Fibroblast of skin of back (primary cell): Measurements from ENCODE around the gene ARHGAP10.

Experiments
- DNase-seq: peaks from one replicate; pipeline ENCODE4 v3.0.0-alpha.2; 2013

ARHGAP10 gene

DNA sequence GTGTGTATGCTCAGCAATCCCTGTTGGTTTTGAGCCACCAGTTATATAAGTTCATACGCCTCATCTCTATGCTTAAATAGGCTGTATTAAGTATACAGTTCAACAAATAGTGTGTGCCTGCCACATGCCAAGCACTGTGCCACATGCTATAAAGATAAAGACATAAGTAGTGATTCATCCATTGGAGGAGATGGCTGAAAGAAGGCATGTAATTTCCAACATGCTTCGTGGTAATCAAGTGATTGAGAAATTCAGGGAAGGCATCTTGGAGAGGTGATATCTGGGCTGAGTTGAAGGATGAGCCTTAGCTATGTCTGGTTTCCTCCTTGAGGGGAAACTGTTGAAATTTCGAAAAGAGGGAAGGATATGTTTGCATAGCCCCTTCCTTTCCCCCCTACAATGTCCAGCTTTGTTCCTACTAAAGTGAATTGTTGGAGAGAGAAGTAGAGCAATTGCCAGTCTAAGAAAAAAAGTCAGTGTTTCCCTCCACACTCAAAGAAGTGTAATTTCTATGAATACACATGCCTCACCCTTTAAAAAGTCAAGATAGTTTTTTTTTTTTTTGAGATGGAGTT lies 96.5 kb downstream of the ARHGAP10 start:
- peak; percentile 36 for DNase-seq

DNA sequence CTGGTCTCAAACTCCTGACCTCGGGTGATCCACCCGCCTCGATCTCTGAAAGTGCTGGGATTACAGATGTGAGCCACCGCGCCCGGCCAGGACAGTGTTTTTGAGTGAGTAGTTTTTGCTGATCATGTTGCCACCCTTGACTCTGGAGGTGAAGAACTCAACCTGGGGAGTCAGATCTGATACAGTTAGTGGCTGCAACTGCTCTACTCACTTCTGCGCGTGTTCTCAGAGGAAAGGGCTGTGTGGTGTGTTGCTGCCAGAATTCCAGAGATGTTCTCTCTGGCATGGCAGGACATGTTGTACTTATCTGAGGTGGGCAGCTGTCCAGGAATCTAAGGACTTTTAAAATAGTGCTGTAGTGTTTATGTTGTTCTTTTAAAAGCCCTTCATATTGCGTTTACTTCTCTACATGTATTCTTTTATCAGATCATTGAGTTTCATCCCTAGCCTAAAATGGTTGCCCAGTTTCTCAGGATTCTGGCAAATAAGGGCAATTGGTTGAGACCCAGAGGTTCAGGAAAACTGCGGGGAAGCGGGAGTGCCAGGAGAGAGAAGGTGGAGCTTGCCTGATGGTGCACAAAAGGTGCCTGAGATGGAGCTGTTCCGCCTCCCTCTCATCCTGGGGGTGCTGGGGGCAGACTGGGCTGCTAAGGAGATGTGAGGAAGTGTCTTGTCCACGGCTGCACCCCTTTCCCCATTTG lies 97.7 kb downstream of the ARHGAP10 start:
- peak; percentile 61 for DNase-seq

DNA sequence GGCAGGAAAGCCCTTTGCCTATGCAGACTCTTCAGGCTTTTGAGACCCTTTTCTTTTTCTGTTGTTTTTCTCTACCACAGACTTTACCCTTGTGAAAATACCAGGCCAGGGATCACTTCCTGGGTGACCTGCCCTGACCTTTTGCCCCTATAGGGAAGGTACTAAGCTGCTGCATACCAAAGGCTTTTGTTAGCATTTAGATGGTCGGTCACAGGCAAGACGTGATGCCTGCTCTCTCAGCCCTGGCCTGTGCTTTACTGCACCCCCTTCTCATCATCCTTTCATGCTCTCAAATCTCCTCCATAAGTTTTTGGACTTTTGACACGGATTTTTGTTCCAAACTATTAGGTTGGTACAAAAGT lies 98.2 kb downstream of the ARHGAP10 start:
- DNase-seq = no peak

DNA sequence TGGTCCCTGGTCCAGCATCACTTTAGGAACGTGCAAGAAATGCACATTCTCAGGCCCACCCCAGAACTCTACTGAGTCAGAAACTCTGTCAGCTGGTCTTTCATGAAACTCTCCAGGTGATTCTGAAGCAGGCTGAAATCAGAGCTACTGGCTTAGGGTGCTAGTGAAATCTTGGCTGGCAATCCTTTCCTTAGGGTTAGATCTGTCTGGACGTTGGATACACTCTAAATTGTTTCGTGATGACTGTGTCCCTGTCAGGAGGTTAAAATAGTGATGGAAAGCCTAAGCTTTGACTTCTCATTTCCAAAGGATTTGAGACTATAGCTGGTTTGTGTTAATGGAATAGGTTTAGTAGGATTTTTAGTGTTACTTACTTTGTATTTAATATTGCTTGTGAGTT lies 99.1 kb downstream of the ARHGAP10 start:
- DNase-seq = peak; percentile 69

DNA sequence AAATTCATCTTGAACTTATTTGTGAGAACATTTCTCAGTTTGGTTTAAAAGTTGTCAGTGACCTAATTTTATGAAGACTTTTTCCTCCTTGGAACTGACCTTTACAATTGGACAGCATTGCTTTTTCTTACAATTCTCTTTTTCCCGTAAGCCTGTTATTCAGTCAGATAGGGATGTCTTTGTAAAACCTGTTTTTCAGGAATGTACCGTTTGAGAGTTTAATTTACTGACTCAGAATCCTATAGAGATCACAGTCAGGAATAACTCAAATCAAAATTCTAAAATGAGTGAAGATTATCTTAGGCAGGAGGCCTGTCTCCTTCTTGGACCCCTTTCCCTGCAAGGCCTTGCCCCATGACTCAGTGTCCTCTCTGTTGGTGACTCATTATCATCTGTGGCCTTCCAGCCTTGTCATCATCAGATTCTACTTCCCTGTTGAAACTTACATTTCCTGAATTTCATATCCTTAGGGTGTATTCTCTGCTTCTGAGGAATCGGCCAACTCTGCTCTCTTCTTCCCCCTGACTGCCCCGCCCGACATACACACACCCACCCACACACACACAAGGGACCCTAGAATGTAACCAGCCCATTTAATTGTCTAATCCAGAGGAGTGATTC lies 99.8 kb downstream of the ARHGAP10 start:
- peak; percentile 95 for DNase-seq

DNA sequence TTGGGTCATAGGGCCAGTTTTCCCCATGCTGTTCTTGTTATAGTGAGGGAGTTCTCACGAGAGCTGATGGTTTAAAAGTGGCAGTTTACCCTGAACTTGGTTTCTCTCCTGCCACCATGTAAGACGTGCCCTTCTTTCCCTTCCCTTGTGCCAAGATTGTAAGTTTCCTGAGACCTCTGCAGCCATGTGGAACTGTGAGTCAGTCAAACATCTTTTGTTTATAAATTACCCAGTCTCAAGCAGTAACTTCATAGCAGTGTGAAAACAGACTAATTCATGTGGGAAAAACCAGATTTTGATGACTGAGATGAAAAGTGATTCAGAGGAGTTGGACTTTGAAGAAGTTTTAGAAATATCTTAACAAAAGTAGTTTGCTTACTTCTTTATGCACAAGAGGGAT lies 101.4 kb downstream of the ARHGAP10 start:
- peak; percentile 37 for DNase-seq

DNA sequence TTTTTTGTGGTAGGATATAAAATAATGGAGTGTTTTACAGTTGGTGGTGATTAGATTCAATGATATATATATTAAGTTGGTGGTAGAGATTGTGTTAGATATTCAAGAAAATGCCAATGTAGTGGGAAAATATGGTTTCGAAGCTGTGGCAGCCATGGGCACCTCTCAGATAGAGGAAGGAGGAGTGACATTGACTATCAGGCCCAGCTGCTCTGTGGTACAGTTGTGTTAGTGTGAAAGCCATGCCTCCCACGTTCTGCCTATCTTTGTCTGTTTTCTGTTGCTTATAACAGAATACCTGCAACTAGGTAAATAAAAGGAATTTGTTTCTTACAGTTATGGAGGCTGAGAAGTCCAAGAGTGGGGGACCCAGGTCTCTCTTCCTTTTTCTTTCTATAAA lies 101.9 kb downstream of the ARHGAP10 start:
- DNase-seq = no peak

DNA sequence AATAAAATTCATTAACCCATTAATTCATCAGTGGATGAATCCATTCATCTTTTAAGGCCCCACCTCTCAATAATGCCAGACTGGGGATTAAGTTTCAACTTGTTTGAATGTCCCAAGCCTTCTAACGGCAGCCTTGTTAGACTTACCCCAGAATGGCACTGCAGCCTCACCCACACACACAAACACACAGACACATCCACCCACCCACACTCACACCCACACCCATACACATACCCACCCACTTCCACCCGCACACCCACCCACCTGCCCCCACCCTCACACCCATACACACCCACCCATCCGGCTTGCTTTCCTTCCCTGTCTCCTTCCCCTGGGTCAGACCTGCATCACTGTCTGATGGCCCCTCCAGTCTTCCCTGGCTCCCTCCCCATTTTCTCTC lies 102.6 kb downstream of the ARHGAP10 start:
- DNase-seq = no peak

DNA sequence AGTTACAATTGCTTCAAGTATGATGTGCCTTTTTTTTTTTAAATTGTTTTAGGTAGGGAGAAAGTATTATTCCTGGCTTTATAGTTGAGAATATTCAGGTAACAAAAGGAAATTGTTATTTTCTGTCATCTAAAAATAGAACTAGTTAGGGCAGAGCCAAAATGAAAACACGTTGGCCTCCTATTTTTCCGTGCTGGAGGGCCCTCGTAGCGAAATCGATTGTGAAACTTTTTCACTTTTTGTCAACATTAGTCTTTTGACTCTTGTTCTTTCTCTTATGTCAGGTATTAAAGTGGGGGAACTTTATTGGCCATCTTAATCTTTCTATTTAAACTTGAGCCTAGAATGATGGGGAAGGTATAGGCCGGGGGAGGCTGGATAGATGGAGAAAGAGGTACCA lies 104.9 kb downstream of the ARHGAP10 start:
- no peak for DNase-seq

DNA sequence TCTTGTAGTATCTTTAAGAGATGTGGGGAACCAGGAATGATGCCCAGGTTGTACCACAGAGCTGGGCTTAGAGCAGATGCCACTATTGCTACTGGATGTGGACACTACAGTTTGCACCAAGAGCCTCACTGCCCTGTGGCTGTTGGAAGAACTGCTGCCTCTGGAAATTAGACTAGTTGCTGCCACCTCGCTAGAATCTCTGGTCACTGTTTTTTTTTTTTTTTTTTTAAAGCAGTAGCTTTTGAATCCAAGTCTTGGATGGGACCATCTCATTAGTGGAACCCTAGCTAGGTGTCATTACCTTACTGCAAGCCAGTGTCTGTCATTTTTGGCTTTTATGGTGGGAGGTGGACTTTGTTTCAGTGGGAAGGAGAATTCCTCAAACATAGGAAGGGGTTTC lies 105.5 kb downstream of the ARHGAP10 start:
- DNase-seq = no peak

DNA sequence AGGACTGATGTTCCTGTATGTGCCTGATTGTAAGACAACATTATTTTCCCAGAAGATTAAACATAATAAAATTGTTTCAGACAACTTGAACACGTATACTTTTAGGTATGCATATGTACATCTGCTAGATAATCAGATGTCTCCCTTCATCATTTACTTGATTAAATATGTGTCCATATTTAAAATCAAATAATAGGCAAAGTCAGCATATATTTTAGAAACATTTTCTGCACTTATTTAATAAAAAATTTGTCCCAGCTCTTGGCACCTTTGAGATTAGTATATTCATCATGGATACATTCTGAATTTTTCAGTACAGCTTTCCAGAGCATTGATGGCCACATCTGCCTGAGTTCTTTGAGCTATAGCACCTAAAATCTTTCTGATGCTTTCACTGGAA lies 106.0 kb downstream of the ARHGAP10 start:
- DNase-seq = no peak

DNA sequence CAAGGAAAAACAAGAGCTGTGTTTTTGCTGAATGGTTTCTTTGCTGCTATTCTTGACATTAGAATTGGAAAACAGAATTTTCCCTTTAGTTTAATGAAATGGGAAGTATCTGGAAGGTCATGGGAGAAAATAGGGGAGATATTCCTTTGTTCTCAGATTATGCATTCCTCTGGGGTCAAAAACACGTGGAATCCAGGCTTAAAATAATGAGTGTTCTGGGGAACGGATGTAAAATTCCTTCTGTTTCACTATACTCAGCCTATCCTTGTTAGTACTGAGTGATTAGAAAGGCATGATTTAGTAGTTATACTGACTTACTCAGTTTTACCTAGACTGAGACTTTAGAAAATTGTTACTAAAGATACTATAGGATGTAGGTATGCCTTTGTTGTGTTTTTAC lies 107.3 kb downstream of the ARHGAP10 start:
- no peak for DNase-seq

DNA sequence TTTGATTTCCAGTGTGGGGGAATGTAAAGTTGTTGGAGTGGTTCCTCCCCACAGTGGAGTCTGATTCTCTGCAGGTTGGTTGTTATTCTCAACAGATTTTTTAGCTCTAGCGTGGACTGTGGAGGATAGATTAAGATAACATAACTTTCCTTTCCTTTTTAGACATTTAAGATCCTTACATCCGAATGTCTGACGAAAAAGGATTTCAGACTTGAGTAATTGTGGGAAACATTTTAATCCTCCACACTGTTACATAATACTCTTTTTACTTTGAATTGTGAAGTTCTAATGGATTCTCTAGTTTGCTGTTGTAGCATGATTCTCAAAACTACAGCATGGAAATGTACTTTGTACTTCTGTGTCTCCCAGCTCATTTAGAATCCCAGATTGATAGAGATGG lies 107.8 kb downstream of the ARHGAP10 start:
- DNase-seq = no peak

DNA sequence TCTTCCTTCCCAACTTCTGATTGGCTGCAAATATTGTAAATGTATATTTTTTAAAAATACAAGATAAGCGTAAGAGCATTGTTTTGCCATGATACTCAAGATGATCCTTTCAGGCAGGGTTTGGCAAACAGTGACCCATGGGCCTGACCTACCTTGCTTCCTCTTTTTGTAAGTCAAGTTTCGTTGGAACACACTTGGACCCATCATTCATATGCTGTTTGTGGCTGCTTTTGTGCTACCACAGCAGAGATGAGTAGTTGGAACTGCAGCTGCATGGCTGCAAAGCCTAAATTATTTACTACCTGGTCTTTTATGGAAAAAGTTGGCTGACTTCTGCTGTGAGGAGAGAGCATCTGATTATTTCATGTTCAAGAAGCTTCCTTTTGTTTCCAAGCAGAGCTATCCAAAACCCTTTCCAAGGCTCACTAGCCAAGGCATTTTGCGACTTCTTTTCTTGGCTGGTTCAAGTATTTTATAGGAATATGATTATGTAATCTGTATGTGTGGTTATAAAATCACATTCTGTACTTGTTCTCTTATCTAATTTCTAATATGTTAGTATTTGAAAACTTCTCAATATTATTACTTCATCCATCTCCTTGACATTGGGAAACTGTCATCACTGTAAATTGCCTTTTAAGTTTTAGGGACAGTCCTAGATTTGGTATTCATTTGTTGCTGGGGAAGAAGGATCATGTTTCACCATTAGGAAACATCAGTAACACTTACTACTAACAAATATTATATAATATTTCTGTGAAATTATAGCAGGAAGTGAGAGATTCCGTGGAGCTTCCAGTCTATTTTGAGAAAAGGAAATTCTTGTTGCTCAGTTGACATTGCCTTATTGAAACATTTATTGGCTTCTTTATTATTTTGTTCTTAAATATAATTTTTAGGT lies 109.2 kb downstream of the ARHGAP10 start:
- no peak for DNase-seq

DNA sequence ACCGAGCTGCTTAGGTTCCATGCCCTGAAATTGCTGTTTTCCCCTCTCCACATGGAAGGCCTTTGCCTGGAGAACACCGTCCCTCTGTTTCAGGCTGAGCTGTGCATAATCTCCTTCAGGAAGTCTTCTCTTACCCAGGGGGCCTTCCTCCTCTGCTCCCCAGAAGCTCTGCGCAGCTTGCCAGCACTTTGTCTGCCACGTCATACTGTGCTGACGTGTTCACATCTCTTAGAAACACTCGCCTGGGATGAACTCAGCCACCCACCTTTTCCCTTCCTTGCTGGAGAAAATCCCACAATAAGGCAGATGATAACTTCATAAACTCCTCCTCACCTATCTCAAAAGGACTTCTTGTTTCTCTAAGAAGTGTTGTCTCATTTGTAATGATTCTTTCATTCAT lies 110.7 kb downstream of the ARHGAP10 start:
- DNase-seq = peak; percentile 50

DNA sequence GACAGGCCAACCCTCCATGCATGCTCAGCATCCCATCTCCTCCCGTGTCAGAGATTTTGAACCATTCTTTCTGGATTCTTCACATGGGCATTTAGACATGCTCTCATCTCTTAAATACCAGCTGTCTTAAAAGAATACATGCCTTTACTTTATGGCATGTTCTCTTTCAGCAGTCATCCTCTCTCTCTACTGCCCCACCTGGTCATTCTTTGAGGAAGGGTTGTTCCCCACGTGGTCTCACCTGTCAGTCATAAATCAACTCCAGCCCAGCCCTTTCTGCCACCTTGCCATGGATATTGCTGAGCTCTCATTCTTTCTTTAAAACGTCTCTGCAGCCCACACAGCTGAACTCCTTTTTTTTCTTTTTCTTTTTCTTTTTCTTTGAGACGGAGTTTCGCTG lies 111.3 kb downstream of the ARHGAP10 start:
- no peak for DNase-seq

DNA sequence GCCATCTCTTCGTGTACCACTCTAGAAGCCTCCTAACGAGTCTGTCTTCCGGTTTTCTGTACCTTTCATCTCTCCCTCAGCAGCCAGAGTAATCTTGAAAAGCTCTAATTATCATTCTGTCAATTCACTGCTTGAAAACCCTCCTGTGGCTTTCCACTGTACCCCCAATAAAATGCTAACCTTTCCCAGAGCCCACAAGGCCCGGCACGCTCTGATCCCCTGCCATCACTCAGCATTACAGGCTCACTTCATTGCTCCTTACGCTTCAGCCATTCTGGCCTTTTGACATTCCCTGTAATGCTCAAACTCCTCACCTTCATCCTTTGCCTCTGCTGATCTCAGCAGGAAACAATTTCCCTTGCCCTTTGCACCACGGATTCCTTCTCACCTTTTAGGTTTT lies 112.9 kb downstream of the ARHGAP10 start:
- no peak for DNase-seq

DNA sequence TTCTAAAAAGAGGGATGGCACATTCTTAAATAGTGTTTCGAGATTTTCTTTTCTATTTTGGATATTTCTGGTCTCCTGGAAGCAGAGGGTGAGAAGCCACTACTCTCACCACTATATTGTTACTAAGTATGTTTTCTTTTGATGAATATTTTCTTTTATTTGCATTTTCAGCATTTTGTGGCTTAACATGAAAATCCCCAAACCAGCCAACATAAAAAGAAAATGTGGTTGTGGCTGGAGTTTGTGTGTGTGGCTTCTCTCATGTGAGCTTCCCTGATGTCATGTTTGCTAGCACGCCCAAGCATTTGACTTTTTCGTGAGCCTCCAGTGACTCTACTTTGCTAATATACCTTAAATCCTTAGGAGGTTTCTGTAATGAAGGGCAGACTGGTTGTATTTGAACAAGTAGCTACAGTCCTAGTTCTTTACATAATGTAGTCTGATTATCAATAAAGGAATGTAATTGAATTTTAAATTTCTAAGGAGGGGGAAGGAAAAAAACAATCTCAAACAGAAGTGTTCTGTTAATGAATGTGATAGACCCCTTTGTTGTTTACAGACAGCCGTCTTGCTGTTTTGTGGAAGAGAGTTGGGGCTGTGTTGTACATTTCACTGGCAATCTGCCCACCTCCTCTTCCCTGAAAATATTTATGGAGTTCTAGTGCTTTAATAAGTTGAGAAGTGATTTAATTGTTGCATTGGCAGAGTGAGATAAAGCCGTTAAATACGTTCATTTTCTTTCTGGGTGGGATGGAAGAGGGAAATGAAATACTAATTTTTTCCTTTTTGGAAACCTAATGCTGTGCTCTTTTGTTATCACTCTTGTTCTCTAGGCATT lies 114.6 kb downstream of the ARHGAP10 start:
- DNase-seq = no peak

DNA sequence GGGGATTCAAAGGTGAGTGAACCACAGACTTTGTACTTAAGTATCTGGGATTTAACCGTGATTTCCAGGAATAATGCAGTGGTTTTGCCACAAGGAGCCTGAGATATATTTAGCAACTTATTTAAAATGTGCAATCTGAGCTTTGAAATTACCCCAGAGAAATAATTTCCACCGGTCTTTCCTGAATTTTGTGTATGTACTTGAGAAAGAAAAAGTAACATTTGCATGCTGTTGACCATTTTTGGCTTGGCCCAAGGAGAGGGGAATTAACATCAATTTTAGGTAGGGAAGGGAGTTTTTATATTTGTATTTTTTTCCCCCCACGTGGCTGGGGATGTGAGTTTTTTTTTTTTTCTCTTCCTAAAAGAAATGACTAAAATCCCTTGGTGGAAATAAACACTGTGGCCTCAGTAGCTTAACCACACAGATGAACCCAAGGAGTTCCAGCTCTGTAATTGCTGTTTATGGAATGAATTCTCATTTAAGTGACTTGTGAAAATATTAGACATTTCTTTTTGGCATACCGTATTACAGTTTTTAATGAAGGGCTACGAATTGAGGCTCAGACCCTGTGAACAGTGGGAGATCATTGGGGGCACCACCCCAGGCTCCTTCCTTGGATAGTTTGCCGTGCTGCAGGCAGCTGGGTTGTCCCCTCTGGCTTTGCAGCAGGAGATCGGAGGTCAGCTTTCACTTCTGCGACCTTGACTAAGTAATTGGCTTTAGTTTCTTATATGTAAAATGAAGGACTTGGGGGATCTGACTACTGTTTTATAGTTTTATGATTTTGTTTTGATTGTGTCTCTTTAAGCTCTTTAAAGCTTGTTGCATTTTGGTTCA lies 116.1 kb downstream of the ARHGAP10 start:
- no peak for DNase-seq

DNA sequence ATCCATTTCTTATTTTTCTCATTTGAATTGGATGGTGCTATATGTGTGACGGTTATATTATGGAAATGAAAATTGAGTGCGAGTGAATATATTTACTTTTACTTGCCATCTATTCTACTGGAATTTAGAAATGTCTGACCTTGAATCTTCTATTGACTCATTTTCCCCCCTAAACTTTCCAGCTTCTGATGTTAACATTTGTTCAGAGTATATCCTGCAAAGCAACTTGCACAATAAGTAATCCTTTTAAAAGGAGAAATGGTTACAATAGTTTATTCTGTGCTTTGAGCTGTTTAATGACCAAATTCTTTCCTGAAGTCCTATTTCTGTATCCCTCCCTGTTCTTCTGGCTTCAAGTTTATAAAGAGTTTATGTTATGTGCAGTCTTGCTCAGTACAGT lies 116.7 kb downstream of the ARHGAP10 start:
- no peak for DNase-seq

DNA sequence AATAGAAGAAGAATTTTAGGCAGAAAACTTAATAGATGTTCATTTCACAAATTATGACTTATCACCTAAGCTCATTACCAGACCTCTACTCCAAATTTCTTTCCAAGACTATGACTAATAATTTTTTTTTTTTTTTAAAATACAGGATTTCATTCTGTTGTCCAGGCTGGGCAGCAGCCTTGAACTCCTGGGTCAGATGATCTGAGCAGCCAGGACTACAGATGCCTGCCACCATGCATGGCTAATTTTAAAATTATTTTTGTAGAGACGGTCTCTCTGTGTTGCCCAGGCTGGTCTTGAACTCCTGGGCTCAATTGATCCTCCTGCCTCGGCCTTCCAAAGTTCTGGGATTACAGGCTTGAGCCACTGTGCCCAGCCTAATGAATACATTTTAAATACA lies 119.2 kb downstream of the ARHGAP10 start:
- no peak for DNase-seq
